Epidermal melanocyte (primary cell): ENCODE results near the gene MTRF1L.

Experiments
- DNase-seq: peaks from one replicate; pipeline ENCODE4 v3.0.0; 2011; ENCODE audit warnings: low spot score; ENCODE audit not compliant: insufficient read length

The MTRF1L gene, protein sequence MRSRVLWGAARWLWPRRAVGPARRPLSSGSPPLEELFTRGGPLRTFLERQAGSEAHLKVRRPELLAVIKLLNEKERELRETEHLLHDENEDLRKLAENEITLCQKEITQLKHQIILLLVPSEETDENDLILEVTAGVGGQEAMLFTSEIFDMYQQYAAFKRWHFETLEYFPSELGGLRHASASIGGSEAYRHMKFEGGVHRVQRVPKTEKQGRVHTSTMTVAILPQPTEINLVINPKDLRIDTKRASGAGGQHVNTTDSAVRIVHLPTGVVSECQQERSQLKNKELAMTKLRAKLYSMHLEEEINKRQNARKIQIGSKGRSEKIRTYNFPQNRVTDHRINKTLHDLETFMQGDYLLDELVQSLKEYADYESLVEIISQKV

DNA sequence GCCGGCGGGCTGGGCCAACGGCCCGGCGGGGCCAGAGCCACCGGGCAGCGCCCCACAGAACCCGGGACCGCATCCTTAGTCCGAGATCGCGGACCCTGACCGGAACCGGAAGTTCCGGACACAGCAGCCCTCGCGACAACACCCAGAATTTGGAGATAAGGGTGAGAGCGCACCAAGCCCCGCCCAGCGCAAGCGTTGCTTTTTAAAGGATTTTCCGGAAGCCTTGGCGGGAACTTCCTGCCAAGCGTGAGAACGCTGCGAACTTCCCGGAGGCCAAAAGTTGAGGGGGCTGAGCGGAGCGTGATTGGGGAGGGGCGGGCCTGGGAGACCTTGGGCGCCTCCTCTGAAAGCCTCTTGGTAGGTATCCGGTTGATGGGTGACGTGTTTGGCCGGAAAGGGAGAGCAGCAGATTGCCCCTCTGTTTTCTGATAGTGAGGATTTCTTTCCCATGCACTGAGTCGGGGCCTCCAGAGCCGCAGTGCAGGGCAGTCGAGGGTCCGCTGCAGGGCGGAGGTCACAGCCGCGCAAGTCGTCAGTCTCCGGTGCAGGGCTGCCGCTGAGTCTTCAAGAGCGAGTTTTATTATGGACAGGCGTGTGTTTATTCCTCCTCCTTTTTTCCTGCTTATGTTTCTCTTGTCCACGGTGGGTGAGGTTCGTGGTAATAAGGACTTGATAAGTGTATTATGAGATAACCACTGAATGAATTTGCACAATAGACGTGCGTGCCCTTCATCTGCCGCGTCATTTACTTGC, at the start of gene MTRF1L:
Gene MTRF1L (minus strand): TSS at position 97 of the 753 bp plus-strand sequence. CDS start 24 bp downstream, at position 73.
- peak; percentile 80 for DNase-seq

DNA sequence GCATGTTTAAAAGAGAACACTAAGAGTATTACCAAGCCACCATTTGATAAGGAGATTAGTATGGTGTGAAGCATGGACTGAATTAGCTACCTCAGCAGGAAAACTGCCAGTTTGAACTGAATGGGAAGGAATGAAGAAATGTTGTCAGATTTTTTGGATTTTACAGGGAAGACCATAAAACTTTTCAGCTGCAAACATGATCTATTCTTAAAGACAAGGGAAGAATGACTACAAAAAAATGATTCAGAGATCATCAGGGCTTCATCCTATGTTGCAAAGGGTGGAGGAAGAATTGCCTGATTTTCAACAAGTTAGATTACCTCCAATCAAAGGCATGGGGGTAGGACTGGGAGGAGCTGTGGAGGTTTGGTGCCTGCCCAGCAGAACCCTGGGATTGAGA, 49.3 kb upstream of the MTRF1L start:
- DNase-seq: no peak

DNA sequence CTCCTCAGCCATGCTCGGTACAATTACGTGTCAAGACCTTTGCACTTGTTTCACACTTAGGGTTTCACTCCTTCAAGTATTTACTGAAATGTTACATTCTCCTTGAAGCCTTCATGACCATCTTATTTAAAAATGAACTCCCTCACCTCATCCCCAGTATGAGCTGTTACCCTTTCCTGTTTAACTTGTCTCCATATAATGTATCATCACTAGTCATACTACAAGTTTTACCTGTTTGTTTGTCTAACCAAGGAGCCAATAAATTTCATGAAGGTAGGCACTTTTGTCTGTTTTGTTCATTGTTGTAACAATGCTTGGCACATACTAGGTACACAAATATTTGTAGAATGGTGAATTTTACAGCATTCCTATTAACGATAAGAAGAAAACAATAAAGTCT, 46.1 kb upstream of the MTRF1L start:
- DNase-seq: no peak

DNA sequence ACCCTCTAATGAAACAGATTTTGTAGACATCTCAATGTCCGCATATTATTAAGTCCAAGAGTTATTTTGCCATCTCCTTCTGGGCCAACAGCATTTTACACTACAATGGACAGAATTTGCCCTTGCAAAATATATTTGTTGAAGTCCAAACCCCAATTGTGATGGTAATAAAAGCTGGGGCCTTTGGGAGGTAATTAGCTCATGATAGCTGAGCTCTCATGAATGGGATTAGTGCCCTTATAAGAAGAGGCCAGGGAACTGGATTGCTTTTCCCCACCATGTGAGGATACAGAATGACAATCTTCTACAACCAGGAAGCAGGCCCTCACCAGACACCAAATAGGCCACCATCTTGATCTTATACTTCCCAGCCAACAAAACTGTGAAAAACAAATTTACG, 44.9 kb upstream of the MTRF1L start:
- no peak for DNase-seq

DNA sequence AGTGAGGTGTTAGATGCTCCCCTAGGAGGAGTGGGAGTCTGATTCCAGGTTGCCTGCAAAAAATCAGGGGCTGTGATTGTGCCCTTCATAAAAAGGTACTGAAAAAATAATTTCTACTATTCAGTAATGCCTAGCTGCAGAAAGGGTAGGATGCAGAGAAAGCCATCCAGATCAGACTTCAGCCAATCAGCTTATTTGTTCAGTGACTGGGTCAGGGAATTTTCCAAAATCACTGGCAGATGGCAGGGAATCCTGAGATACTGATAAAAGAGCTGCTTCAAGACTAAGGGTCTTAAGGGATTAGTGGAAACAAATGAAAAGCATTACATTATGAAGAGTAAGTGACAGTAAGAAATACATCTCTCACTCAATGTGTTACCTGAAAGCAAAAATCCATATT, 42.8 kb upstream of the MTRF1L start:
- DNase-seq: no peak

DNA sequence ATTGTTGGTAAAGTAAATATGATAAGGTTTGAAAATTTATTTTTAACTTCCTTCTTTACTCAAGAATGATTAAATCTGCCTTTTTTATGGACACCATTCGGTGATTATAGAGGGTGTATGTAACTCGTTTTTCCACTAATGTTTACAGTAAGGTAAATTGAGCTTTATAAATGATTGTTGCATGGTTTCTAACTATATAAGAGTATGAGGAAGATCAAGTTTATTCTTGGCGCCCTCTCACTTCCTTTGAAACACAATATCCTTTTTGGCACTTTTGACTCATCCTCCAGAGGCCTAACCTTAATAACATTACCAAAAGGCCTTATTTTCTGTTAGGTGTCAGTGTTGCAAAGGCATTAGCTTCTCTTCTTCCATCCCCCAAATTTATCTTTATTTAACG, 41.8 kb upstream of the MTRF1L start:
- no peak for DNase-seq

DNA sequence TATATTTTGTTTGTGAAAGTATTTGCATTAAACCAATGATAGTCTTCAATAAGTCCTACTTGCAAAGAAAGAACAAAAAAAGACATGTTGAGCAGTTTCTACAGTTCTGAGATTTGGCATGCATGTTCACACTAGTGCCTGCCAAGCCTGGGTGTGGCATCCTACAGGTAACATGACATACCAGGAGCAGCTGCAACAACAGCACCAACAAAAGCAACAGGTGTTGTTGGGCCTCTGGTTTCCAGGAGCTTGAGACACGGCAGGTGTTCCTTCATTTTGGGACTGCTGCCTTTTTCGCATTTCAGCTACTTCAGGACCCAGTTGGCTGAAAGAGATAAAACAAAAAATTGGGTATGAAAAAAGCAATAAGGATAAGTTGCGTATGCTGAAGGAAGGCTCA, 41.2 kb upstream of the MTRF1L start:
- no peak for DNase-seq

DNA sequence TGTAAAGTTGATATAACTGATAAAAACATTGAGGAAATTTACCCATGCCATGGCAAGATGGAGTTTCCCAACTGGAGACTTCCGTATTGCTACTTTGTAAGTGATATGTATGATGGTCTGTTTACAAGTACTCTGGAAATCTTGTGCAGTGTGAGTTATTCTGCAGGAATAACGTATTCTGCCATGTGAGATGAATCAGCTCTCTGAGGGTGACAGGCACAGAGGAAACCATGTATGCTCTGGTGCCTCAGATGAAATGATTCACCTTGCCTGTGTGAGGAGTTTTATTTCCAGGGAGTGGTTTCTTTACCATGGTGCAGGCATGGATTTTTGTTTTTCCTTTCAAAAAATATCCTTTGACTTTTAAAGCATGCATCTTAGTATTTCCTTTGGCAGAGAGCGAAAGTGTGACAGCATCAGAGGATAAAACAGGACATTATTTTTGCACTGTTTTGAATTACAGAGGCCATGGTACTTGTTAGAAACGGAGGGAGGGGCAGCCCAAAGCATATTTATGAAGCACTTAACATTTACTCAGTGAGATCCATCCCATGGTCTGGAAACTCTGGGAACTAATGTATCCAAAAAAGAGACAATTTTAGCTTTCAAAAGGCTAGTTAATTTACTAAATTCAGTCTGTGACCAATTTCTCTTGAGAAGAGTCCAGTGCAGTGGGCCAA, 36.0 kb upstream of the MTRF1L start:
- DNase-seq: no peak

DNA sequence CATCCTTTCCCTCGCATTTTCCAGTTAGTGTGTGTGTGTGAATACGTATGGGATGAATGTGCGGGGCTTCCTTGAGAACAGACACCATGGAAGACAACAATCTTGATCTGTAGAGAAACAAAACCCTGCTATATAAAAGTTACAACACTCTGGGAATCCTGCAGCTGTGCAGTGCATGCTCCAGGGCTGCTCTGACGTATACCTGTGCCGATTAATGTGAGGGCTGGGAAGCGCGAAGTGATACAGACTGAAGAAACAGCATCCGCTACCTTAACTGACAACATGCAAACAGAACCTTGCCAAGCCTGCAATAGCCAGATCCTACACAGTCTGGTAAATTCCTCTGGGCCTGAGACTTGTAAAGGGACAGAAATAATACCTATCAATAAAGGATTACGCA, 31.6 kb upstream of the MTRF1L start:
- no peak for DNase-seq

DNA sequence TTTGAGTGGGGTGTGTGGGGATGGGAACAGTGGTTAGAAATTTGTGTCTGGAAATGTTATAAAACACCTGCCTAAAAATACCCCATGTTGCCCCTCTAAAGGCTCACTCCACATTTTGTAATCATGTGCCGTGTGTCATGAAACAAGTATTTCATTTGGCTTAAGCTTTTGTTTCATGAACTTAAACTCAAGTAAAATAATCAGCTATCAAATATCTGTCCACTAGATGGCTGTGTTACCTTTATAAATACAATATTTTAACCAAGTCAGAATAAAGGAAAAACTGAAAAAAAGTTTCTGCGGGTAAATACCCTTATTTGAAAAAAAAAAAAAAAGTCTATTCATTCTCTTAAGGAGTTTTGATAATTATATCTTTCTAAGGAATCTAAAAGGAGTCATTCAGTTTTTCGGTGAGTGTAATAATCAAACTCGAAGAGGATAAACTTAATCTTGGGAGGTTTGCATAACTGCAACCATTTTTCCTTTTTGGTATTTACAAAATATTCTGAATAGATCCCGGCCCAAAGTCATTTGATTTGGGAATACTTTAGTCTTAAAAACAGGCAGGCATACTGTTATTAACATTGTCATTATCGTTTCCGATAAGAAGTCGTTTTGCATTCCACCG, 29.9 kb upstream of the MTRF1L start:
- DNase-seq: peak; percentile 17

DNA sequence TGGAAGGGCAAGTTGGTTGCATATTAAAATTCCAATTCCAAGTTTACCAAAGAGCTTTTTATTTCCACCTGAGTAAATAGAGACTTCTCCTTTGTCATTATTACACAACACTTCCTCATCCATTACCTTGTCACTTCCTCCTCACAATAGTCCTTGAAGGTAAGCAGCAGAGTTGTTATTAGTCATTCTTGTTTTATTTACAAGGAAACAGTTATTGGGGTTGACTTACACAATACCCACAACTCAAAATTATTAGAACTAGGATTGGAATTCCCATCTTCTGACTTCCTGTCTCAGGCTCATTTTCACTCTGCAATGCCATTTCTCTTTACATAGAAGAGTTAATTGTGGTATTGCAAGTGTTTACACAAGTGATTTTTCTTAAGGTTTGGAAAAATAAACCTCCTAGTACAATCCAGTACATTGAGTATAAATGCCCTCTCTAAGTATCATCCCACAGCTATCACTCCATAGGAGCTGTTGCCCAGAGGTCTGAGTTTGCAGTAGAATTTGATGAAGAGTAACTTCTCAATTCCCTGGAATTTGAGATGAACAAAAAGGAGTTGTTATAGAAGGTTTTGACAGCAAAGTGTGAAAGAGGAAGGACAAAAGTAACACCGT, 28.9 kb upstream of the MTRF1L start:
- DNase-seq: no peak

DNA sequence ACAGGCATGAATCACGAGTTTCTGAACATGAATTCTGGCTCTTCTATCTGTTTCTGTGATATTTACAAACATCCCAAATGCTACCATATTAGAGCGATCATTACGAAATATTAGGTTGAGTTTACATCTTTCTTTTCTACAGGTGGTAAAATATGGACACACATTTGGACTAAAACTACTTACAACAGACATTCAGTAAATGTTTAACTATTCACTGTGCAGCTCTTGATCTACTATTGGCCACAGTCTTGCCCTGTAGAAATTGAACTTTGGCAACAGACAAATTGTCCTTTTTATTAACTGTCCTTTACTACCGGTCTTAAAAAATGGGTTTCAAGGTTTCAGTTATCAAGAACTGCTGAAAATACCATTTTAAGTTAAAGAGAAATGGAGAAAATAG, 26.5 kb upstream of the MTRF1L start:
- no peak for DNase-seq

DNA sequence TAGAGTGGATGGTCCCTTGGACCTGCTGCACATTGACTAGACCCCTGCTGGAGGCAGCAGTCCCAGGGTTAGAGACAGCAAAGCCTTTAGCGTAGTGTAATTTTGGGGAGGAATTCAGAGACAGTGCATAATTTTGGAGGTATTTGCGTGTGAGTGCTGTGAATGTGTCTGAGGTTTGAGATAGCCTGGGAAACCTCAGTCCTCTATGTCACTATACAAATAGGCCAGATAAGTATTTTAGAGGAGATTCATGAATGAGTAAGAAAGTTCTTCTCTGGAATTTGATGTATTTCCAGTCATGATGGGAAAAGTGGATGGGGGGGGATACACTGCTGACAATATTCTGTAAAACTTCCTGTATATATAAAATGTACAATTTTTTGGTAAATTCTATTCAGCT, 25.8 kb upstream of the MTRF1L start:
- no peak for DNase-seq

DNA sequence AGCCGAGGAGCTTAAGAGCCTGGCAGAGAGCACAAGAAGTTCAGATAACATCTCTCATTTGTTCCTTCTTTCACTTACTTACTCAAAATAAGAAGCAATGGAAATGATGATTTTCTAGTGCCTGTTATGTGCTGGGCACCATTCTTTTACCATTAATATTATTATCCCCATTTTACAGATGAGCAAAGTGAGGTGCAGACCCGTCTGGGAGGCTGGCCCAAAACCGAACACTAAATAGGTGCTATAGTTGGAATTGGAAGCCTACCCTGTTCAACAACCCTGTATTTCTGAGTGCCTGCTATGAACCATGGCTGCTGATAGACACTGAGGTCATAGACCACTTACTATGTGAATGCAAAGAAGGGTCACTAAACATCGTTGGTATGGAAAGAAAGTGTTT, 25.0 kb upstream of the MTRF1L start:
- no peak for DNase-seq

DNA sequence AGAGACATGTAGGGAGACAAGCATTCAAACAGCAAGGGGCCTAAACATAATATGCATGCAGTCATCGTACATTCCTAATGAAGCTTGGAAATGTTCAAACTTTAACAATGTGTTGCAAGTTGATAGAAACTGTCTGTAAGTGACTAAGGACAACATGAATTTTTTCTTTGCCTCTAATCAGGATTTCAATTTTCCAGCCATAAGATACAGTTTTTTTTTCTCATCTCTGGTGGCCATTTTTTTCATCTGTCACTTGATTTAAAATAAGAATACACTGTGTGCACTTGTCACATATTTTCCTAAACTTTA, 22.2 kb upstream of the MTRF1L start:
- no peak for DNase-seq

DNA sequence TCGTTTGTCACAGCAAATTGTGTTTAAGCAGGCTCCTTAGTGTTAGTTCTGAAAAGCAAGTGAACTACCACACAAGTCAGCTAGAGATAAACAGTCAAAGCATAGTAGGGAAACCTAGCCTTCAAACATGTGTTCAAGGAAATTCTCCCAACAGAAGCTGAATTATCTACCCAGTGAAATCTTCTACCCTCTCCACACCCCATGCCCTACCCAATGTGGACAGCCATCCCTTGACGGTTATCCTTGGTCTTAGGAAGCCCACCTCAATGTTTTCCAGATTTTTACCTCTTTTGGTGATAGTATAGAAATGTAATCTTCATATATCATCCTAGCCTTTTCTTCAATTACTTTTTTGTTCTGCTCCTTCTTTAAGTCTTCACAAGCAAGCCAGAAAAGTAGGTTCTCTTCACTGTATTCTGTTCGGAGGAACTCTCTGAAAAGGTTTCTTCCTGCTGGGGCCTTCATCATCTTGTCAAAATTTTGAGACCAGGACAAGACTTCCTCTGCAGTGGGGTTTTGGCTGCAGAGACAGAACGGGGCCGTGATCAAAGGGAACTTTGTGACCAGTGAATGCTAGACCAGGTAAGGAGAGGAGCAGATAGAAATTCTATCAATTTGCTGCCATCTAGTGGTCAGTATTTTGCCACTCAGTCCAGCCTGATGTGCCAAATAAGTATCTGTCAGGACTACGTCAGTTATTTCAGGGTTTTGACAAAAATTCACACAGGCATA, 21.6 kb upstream of the MTRF1L start:
- peak; percentile 41 for DNase-seq

DNA sequence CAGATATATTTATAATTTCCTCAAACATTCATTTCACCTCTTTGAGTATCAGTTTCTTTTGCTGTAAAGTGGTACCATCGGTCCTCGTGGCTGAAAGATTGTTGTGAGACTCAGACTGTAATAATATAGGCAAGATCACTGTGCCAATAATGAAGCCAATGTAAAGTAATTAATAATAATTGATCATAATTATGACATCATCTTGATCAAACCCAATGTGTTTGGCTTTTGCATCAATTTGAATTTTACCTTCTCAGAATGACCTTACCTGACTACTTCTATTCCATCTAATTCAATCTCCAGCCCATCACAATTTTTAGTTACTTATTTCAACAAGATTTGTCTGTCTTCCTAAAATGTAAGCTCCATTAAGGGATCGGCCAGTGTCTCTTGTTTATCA, 15.8 kb upstream of the MTRF1L start:
- no peak for DNase-seq

DNA sequence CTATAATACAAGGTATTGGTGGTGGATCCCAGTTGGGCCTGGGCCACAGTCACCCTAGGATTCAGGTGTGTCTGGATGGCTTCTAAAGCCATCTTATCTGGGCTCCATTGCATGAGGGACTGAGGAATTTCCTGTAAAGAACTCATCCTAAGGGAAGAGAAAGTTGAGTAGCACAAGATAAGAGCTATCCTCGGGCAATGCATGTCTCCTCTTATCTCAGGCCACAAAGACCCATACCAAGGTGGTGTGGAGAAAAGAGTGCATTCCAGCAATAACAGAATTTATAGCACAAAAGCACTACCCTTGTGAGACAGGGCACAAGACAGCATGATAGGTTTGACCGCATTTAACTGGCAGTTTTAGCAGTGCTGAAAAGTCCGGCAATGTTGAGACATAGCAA, 14.3 kb upstream of the MTRF1L start:
- no peak for DNase-seq

DNA sequence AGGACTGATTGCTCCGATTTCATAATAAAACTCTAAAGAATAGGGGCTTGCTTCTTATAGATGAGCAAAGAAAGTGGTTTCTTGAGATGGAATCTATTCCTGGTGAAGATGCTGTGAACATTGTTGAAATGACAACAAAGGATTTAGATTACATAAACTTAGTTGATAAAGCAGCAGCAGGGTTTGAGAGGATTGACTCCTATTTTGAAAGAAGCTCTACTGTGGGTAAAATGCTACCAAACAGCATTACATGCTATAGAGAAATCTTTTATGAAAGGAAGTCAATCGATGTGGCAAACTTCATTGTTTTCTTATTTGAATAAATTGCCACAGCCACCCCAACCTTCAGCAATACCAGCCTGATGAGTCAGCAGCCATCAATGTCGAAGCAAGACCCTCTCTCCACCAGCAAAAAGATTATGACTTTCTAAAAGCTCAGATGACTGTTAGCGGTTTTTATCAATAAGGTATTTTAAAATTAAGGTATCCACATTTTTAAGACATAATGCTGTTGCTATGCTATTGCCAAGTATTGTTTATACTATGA, 12.7 kb upstream of the MTRF1L start:
- DNase-seq: no peak

DNA sequence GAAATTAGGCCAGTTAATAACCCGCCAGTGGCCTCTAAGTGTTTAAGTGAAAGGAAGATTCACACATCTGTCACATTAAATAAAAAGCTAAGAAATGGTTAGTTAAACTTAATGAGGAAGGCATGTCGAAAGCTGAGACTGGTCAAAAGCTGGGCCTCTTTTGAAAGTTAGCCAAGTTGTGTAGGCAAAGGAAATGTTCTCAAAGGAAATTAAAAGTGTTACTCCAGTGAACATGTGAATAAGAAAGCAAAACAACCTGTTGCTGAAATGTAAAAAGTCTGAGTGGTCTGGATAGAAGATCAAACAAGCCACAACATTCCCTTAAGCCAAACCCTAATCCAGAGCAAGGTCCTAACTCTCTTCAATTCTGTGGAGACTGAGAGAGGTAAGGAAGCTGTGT, 10.9 kb upstream of the MTRF1L start:
- no peak for DNase-seq

DNA sequence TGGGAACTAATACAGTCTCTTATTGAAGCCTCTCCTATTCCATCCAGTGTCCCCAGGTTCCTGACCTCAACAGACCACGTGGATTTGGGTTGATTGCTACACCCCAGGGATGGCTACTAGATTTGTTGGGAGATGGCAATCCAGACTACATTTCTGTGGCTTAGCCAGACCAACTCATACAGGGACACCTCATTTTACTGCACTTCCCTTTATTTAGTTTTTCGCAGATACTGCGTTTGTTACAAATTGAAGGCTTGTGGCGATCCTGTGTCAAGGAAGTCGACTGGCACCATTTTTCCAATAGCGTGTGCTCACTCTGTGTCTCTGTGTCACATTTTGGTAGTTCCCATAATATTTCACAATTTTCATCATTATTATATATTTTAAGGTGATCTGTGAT, 10.3 kb upstream of the MTRF1L start:
- DNase-seq: no peak
